Activated effector memory CD4-positive, alpha-beta T cell treated with anti-CD3 and anti-CD28 coated beads, Interleukin-2, amount 50 U/mL, for 16 hours (primary cell): ENCODE results near the gene TBC1D8.

Source experiments
- DNase-seq: peaks from one replicate; pipeline ENCODE4 v3.0.0-alpha.2; 2020

The TBC1D8 gene

DNA sequence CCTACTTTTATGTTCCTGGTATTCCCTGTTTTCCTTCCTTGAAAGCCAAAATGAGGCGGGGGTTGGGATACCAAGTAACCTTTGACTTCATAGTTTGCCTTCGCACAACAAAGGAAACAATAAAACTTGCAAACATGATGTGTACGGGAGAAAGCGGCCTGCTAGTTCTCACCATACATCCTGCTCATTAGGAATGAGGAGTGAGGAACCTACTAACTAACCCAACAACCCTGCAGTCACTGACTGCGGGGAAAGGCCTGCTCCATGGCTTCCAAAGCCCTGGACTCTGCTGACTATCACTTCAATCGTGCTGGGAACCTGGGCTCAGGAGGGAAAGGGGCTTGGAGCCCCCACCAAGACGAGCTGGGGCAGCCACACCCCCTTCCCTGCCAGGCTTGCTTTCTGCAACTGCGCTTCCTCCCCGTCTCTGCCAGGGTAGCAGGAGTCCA, 124.9 kb downstream of the TBC1D8 start:
- DNase-seq: no peak

DNA sequence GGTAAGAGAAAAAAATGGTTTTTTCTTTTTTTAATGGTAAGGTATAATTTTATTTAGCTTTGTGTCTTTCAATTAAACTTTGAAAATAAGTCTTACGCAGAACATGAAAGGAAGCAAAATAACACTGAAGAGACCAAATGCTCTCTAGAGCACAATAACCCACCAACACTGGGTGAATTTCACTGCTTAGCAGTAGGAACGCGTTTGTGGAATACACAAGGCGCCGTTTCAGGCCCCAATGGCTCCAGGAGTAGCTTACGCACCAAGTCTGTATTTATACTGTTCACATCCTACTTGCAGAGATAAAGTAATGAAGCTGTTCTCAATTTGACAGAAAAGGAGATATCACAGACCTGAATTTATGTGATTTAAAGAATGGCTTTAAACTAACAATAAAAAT, 125.6 kb downstream of the TBC1D8 start:
- DNase-seq: no peak

DNA sequence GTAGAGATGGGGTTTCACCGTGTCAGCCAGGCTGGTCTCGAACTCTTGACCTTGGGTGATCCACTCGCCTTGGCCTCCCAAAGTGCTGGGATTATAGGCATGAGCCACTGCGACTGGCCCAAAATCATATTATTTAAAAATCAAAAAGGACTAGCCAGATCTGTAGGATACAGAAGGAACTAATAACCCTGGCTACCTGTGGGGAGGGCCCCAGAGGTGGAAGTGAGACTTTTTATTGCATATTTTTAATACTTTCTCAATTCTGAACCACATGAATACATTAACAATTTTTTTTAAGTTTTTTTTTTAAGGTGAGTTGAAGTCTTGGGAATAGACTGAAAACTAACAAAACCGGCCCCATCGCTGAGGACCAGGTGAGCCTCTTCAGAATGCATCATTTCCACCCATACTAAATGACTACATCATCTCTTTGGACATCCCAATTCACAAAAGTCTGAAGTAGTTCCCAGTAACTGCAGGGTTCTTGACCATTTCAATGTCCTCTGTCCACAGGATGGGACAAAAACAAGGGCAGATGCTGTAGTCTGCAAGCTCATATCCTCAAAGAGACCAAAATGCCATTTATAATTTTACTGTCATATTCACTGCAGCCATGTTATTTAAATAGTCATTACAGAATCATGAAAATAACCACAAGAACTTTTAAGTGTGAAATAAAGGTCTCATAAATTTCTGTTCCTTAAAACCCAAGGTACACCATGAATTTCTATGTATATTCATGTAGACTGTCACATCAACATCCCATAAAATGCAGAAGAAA, 127.7 kb downstream of the TBC1D8 start:
- no peak for DNase-seq

DNA sequence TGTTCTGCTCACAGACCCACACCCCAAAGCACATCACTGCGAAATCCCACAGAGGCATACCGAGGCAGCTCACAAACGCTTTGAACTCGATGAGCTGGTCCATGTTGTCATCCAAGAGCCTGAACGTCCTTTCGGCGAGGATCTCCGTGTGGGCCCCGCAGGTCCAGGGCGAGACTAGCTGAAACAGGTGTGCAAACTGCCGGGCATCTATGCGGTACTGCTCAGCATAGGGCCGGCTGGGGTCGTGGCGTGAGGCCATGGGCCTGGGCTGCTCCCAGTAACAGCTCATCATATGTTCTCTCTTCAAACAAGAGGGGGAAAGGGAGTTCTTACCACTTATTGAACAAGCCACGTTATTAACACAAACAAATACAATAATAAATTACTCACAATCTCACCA, 129.0 kb downstream of the TBC1D8 start:
- no peak for DNase-seq

DNA sequence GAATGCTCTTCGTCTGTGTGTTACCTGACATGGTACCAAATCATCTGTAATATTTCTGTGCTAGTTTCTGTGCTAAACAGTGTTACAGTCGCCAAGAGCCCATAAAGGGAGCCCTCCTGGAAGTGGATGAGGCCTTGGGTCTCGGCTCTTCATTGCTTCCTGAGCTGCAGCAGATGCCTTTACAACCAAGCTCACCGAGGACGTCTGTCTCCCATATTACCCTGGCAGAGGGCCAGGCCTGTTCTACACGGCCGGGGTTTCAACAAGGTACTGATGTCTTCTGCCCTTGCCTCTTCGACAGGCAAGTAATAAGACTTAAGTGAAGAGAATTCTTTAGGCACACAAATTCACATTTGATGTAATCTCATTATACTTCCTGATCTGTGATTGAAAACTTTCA, 132.2 kb downstream of the TBC1D8 start:
- DNase-seq: no peak

DNA sequence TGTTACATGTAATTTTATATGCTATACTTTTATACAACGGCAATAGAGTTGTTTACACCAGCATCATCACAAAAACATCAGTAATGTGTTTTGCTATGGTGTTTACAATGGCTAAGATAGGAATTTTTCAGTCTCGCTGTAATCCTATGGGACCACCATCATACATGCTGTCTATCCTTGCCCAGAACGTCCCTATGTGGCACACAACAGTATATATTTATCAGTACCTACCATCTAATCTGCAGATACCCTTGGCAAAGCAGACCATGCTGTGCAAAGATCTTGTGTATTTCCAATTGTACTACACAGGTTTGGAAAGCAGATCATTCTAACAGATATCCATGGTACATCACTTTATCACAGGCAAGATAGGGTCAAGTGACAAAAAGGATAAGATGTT, 133.8 kb downstream of the TBC1D8 start:
- DNase-seq: no peak

DNA sequence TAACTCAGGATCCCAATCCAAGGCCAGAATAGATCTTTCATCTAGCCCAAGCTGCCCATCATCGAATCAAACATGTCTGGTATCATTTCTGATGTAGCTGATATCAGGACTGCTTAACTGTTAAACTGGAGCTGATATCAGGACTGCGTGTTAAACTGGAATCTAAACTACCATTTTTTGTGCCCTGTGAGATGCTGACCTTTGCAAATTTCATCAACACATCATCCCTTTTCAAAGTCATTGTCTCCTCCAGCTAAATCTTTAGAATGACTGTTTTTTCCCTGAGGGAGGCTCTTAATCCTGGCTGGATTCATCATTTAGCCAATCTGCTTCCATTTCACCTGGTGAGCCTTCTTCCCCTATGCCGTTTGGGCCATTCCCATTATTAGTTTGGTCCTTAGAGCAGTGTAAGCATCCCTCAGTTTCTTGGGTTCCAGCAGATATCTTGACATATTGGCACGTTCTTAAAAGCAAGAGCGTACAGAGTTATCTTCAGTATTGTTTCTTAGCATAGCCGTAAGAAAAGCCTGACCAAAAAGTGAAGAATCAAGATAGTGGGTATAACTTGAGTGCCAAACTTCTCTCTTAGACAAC, 136.8 kb downstream of the TBC1D8 start:
- no peak for DNase-seq

DNA sequence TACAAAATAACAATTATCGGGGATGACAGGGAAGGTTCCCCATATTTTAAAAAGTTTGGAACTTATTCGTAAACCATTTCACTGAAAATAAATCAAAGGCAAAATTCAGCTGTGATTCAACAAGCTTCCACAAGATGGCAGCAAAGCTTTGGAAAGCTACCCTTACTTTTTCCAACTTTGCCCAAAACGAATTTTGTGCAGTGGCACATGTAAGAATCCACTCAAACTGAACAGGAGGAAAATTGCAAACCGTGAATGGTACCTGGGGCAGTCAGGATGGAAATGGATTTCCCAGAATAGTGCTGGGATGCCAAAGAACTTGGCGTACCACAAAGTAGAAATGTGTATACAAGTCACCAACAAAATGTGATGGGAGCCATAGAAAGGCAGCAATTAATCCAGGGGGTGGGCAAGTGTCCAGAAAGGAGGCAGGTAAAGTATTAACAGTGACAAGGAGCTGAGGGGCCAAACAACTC, 138.4 kb downstream of the TBC1D8 start:
- DNase-seq: no peak

DNA sequence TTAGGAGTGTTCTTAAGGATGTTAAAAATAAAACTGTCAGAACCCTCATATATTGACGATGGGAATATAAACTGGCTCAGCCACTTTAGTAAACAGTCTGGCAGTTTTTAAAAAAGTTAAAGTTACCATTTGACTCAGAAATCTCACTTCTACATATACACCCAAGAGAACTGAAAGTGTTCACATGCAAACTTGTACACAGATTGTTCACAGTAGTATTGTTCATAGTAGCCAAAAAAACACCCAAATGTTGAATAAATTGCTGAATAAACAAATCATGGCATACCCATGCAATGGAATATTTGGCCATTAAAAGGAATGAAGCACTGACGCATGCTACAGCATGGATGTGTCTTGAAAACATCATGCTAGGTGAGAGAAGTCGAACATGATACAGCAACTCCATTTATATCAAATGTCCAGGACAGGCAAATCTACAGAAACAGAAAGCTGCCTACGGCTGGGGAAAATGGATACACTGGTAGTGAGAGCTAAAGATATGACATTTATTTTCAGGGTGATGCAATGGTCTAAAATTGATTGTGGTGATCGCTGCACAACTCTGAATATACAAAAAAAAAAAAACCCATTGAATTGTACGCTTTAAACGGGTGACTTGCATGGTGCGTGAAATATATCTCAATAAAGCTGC, 139.0 kb downstream of the TBC1D8 start:
- DNase-seq: no peak

DNA sequence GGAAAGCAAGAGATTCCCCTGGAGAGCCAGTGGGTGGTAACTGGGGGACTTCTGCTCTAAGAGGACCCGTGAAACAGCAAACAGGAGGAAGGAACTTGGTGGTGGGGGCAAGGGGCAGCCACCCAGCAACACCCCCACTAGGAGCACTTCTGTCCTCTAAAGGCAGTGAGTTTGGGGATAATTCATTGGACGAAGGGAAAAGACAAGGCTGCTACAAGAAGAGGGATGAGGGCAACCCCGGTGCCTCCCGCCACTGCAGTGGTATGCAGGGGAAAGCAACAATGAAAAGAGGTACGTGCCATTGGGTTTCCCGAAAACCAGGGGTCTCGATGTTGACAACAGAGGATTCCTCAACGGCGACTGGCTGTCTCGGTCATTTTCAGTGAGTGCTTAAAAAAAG, 140.0 kb downstream of the TBC1D8 start:
- DNase-seq: peak; percentile 61

DNA sequence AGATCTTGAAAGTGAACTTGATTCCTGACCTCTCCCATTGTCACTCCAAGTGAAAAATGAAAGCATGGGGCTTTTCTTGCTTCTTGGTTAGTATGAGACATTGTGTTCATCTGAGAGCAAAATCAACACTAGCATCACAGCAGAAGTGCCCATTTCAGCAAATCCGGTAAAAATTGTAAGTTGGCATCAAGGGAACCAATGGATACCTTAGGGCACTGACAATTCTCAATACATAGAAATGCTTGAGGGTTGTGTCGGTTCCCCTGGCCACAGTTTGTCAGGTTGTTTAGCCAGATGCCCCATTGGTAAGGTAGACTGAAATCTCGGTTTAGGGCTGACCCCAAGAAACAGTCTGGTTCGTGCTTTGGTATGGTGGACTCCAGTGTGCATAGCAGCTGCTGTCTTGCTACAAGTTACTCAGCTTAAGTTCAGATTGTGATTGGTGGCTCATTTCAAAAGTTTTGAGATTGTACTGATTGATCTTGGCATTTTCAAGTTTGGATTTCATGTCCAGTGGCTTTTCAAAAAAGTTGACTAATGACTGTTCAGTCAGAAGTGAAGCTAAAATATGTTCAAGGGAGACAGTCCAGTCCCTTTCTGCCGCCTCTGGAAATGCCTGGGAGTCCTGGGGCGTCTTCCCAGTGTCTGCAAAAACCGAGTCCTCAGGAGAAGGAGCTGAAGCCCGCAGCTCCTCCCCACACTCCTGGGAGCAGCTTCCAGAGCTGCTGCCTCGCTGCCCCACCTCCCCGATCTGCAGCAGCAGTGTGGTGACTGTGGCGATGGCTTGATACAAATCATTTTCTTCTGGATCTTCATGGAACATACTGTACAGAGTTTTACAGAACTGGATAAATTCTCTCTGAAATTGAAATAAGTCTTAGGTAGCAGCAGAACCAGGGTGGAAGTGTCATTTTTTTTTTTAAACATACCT, 143.5 kb downstream of the TBC1D8 start:
- DNase-seq: no peak

DNA sequence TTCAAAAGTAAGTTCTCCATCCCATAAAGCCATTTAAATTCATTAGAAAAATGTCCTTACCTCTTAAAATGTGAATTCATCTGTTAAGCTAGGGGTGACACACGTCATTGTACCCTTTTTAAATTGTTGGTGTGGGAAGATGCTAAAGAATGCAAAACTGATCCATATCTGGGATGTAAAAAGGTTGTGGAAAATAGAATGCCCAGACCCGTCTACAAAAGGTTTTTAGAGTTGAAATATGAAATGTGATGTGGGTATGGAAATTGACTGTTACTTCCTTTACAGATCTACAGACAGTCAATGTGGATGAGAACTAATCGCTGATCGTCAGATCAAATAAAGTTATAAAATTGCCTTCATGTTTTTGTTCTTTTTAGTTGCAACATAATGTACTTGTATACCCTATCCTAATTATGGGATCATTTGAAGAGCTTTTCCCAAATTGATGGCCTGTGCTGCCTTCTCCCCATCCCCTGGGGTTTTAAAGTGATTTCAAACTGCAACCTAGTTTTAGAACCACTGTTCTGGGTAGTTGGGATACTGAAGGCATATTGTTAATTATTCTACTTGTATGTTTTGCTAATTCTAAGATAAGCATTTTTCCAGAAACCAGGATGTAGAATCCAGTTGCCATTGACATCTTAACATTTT, 145.0 kb downstream of the TBC1D8 start:
- DNase-seq: no peak

DNA sequence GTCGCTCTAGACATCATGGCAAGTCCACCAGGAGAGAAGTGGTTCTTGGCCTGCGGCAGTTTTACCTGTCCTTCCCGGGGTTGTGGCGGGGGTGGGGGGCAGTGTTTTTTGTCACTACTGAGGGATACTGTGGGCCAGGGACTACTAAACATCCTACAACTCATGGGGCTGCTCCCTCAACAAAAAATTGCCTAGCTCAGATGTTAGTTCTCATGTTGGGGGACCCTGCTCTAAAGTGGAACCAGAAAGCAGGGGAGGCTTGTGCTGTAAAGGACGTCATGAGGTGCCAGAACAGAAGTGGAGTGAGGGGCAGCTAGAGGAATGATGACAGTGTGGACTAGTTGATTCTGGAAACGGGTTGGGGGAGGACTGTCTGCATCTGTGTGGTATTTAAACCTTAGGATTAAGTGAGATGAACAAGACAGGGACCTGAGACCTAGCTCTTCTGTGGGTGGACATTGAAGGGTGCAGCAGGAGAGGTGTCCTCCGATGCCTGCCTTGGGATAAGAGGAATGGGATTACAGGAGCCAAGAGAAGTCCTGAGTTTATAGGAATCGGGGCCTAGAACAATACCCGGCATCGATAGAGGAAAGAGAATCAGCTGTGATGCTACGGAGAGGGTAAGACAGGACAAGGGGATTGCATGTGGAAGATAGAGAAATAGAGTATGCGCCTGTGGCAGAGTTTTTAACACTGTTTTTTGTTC, 146.4 kb downstream of the TBC1D8 start:
- no peak for DNase-seq

DNA sequence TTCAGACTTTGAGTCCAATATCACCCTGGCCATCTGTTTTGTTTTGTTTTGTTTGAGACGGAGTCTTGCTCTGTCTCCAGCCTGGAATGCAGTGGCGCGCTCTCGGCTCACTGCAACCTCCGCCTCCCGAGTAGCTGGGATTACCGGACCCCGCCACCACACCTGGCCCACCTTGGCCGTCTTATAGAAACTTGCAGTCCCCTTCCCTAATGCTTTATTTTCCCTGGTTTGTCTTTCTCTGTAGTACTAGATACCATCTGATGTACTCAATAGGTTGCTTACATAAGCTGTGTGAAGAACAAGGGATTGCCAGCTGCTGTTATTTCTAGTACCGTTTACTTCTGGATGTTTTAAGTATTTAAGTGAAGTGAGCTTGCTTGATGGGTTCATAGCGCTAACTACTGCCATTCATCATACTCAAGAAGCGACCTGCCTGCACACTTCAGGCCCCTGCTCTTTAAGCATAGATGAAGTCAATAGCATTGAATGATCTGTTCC, 147.9 kb downstream of the TBC1D8 start:
- no peak for DNase-seq

DNA sequence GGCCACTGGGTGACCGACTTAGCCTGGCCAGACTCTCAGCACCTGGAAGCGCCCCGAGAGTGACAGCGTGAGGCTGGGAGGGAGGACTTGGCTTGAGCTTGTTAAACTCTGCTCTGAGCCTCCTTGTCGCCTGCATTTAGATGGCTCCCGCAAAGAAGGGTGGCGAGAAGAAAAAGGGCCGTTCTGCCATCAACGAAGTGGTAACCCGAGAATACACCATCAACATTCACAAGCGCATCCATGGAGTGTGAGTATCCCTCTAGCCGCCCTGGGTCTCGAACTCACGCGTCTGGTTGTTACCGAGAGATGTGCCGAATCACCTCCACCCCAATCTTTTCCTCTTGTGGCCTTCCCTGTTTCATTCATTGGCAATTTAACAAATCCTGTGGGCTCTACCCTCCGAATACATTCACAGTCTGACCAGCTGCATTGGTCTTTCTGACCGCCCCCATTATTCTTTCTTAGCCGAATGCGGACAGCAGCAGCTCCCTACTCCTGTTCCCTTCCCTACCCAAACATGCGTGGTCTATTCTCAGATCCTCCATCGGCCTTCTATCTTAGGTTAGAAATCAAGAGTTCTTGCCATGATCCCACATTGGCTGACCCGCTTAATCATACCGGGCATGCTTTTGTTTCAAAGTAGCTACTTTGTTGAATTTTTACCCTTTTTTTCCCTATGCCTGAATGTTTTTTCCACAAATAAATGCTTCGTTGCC, 148.5 kb downstream of the TBC1D8 start:
- DNase-seq: no peak

DNA sequence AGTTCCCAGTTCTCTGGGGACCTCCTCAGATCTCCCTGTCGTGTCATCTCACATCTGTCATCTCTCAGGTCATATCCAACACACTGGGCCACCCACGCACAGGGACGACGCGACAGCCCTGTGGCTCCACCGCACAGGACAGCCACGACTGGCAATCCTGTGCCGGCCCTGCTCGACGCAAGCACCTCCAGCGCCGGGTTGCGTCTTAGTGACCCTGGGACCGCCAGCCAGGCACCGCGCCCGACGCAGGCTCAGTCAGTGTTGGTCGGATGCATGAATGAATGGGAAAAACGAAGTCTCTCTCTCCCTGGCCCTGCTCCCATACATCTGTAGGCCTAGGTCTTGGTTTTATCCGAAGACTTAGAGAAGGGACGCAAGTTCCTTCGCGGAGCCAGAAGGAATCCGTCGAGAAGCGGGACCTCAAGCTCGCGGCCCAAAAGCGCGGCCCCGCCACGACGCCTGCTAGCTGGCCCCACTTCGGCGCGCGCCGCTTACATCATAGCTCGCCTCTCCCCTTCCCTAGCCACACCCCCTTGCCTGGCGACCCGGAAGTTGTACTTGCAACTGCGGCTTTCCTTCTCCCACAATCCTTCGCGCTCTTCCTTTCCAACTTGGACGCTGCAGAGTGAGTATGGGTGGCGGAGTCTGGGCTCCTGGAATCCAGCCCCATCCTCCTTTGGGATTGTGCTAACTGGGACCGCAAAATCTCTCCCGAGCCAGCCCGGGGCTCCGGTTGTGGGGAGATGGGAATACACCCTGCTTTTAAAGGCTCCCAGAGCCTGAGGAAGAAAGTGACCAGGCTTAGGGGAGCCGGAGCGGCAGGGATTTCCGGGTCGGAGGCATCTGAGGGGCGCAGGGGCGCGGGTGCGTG, 149.3 kb downstream of the TBC1D8 start, which contains the start of gene RPL31:
Gene RPL31 (plus strand): TSS at position 599 of the 871 bp plus-strand sequence. CDS start 413 bp downstream, outside the sequence.
- DNase-seq: peak; percentile 98

DNA sequence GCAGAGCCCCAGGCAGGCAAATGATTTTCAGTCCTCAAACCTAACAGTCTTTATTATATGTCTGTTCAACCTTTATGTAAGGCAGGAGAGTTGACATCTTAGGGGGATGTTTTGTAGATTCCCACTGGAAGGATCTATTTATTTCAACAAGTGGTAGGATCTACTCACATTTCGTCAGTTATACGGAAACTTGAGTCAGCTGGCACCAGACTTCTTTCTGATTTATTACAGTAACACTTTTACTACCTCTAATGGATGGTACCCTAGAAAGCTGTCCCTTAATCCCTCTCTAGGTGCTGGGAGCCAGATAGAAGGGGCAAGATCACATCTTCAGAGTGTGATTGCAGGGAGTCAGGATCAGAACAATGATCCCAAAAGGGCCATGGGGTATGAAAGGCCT, 151.2 kb downstream of the TBC1D8 start:
- no peak for DNase-seq

DNA sequence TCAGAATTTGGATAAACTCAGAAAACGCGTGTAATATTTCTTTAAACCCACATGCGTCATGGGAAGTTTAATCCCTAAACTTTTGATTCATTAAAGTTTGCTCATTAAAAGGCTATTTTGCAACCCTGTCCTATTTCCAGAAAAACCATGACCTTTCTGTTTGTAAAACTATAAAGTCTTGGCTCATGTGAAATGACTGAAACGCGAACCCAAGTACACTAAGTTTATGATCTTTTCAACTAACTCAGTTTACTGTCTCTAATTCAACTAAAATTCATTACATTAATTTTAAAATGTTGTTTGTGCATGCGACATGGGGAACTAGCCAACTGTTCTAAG, 153.0 kb downstream of the TBC1D8 start:
- DNase-seq: no peak

DNA sequence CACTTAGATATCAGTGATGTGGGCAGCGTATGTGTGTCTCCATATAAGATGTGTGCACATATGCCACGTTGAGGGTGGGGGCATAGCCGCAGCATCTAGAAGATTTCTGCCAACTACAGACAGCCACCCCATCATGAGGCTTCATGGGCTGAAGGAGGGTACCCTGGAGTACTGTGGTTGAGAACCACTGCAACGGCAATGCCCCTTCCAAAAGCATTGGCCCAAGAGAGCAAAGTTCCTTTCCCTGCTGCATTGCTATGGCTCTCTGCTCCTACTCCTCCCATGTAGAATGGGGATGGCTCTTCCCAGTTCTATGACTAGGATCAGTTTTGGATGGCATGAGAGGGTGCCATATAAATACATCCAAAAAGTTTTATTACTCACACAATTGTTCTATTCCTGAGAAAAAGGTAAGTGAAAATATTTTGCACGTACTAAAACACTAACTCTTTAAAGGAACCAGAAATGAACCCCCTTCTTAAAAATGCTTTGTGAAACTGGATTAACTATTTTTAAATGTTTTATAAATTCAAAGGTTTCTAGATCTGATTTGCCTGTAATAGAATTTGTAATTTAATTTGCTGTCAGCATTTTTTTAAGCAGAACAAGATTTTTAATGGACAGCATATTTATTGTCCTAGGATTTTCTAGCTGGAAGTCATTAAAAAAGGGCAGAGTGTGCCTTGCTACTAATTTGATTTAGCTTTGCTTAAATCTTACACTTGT, 153.5 kb downstream of the TBC1D8 start:
- DNase-seq: no peak
